ENCODE data around the gene TNFSF18.

- TF ChIP-seq POLR2A (IDR thresholded peaks at IDR 0.05; ENCODE audit: low read depth, low read length), result no peak
- TF ChIP-seq POLR2AphosphoS5 (IDR thresholded peaks at IDR 0.05; ENCODE audit: low read depth, low read length), result no peak
- no peak for TF ChIP-seq TAF1 (IDR thresholded peaks at IDR 0.05; ENCODE audit: borderline replicate concordance, low read depth, low read length)
Observed at GRCh38 chr1:173050865-173051264, at the start of gene TNFSF18.
